Putamen (tissue), 1 donor: Measurements from ENCODE around the gene DCHS2.

Experiments used
- DNase-seq: peaks from one replicate; pipeline ENCODE4 v3.0.0-alpha.2; 2016; ENCODE audit warnings: low spot score

The DCHS2 gene

GRCh38 chr4:154489558-154490233 is 1.9 kb downstream of the DCHS2 start:
- DNase-seq = no peak

GRCh38 chr4:154487145-154487544 is 4.5 kb downstream of the DCHS2 start:
- no peak for DNase-seq

- no peak for DNase-seq
Measured at GRCh38 chr4:154485127-154485773, 6.3 kb downstream of the DCHS2 start.

DNA sequence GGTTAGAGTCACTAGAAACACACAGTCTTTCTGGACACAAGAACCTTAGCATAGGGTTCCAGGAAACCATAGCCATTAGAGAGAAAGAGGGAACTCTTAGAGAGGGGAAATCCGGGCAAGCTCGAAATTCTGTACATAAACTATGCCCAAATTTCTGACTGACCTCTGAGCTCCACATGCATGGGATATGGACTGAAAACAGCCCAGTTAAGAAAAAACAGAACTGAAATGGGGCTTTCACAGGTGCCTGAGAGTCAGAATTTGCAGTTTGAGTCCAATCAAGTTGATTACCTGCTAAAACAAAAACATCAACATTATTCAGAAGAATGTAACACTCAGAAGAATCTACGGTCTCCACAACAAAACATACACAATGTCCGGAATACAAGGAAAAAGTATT is 13.1 kb downstream of the DCHS2 start:
- DNase-seq = no peak

GRCh38 chr4:154478128-154478527 is 13.5 kb downstream of the DCHS2 start:
- DNase-seq = no peak

GRCh38 chr4:154476232-154476631 is 15.4 kb downstream of the DCHS2 start:
- DNase-seq = no peak

DNA sequence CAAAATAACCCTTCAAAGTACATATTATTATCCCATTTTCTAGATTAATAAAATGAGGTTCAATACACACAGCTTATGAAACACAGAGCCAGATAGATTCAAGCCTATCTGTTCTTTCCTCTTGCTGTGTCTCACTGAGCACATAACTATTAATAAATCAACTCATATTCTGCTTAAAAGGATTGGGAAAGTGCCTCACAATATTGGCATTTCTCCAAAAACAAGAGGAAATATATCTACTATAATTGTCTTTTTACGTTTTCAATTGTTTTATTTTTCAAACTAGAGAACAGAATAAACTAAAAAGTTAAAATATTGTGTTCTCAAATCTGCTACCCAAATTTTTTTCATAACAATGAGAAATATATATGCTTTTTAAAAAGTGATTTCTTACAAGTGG is 15.8 kb downstream of the DCHS2 start:
- DNase-seq = no peak

DNA sequence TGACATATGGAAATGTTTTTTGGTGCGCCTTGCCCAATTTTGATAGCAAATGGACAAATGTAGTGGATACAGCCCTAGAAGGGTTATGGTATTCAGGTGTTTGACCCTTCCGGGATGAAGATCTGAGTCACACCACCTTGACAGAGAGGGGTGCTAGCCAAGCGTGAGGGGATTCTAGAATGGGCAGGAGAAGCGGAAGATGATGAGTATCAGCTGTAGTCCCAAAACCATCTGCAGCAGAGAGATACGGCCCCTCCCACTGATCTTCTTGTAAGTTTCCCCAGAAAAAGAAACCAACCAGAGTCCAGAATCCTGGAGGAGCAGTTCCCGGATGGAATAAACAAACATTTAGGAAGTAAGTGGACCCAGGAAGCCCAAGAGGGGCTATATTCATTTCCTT is 18.1 kb downstream of the DCHS2 start:
- no peak for DNase-seq

- no peak for DNase-seq
Measured at GRCh38 chr4:154472858-154473257, 18.7 kb downstream of the DCHS2 start.

- DNase-seq = no peak
Measured at GRCh38 chr4:154471526-154472331, 19.9 kb downstream of the DCHS2 start.

- no peak for DNase-seq
Measured at GRCh38 chr4:154471032-154471431, 20.6 kb downstream of the DCHS2 start.

- no peak for DNase-seq
Measured at GRCh38 chr4:154467886-154468285, 23.7 kb downstream of the DCHS2 start.

DNA sequence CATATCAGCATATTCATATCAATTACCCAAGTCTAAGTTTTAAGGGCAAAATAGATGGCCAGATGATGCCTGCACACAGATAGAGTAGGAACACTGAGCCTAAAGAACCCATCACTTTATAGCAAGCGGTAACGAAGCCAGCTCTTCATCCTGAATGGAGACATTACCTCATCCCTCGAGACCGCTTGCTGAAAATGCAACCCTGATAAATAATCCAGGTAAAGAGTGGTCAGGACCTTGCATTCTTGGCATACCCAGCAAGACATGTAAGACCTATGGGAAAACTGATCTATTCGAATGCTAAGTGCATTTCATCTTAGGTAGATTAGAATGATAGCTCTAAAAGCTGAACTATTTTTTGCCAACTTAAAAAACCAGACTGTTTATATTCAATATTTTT is 25.3 kb downstream of the DCHS2 start:
- DNase-seq = no peak

DNA sequence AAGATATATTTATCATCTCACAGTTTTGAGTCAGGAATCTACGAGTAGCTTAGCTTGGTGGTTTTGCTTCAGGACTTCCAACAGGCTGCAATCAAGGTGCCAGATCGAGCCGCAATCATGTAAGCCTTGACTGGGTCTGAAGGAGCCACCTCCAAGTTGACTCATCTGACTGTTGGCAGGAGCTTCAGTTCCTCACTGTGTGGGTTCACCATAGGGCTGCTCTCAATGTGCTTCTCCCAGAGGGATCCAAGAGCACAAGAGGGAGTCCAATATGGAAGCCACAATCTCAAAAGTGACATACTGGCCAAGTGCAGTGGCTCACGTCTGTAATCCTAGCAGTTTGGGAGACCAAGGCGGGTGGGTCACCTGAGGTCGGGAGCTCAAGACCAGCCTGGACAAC is 26.5 kb downstream of the DCHS2 start:
- no peak for DNase-seq

DNA sequence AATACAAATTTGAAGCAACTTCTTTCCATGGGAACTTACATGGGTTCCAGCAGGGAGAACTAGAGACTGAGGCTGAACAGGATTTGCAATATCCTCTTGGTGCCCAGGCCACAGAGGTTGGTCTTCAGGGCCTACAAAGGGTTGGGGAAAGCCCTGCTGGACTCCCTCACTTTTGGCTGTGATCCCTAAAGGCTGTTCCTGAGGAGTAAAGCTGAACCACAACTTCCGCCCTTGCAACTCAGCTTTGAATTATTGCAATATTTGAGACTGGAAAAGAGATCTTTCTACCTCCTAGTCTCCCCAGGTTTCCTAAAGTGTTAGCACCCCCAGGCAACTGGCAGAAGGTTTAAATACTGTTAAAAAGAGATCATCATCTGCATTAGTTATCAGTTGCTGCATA is 26.9 kb downstream of the DCHS2 start:
- DNase-seq = no peak

GRCh38 chr4:154462081-154462810 is 29.4 kb downstream of the DCHS2 start:
- DNase-seq = no peak

- no peak for DNase-seq
Measured at GRCh38 chr4:154457471-154457870, 34.1 kb downstream of the DCHS2 start.

- DNase-seq = no peak
Measured at GRCh38 chr4:154456889-154457288, 34.7 kb downstream of the DCHS2 start.

GRCh38 chr4:154456240-154456639 is 35.4 kb downstream of the DCHS2 start:
- DNase-seq = no peak

DNA sequence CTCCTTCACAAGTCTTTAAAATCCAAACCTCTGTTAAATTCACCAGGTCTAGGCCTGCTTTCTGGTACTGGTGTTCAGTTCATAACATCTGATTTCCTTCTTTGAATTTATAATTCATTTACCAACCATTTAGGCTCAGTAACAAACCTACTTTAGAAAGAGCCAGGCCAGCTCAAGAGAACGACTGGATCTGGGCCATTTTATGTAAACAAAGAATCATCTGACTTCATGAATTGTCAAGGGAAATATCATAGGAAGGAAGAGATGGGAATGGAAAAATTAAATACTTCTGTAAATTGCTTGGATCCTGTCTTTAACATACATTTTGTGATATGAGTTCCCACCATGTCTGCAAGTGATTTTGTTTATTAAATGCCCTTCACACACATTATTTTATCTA is 36.5 kb downstream of the DCHS2 start:
- no peak for DNase-seq

DNA sequence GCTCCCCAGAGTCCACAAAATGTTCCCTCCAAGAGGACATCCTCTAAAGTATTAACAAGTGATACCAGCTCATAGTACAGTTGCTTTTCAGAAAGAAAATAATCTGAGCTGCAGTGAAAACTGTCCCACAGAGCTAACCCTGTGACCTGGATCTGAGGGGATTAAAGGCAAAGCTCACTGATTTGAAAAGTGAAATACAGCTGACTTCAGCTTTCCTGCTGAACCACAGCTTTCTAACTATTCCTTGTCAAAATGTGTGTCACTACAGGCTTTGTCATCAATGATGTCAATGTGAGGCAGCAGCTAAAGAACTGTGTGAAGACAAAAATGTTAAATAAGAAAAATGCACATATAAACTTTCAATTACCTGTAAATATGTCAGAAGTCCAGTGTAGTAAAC is 36.9 kb downstream of the DCHS2 start:
- DNase-seq = no peak

DNA sequence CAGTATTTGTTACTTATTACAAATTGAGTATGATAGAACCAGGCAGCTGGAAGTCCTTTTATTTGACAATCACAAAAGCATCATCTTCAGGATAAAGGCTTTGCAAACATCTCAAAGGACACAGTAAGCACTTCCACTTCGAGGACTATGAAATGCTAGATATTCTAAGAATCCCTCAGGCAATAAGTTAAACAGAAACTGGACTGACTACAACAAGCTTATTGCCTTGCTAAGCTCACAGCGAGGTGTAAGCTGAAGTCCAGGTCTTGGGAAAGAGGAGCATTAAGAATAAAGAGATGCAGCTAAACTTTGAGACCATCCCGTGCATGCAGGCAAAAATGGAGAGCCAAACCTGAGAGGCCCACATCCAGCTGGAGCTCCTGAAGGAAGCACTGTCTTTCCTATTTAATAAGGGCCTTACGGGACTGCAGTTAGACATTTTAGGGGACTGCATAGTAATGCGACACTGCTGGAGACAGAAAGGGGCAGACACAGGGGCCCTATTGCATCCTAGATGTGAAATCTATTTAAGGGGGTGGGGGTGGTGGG is 38.7 kb downstream of the DCHS2 start:
- no peak for DNase-seq
